ENCODE results near the gene CRHR2.

GRCh38 chr7:30671793-30672465 is 10.3 kb downstream of the CRHR2 start:
- TF ChIP-seq USF1 (IDR thresholded peaks at IDR 0.05; ENCODE audit: borderline replicate concordance, low read depth) (no peak), YY1 (IDR thresholded peaks at IDR 0.05; ENCODE audit: low read depth) (no peak), TCF12 (IDR thresholded peaks at IDR 0.05) (no peak), CTCF (IDR thresholded peaks at IDR 0.05) (no peak), EZH2phosphoT487 (IDR thresholded peaks at IDR 0.05; ENCODE audit: borderline replicate concordance, low read depth) (no peak), GABPA (IDR thresholded peaks at IDR 0.05; ENCODE audit: low read depth) (no peak), POLR2AphosphoS5 (IDR thresholded peaks at IDR 0.05; ENCODE audit: low read depth, low read length) (no peak), JUND (IDR thresholded peaks at IDR 0.05) (no peak), RXRA (IDR thresholded peaks at IDR 0.05; ENCODE audit: borderline replicate concordance, low read depth) (no peak), CHD2 (IDR thresholded peaks at IDR 0.05; ENCODE audit: low read length, partially characterized antibody) (no peak), NFIC (IDR thresholded peaks at IDR 0.05; ENCODE audit: borderline replicate concordance) (no peak)
